Right ventricle myocardium superior (tissue), 1 donor: ENCODE data around the gene CXCL13. TPM values are rescaled to one million over a fixed set of nuclear protein-coding genes. Genes with fewer than 3 reads are reported as not detected.
"Not testable (repeated sequence)": the region's sequence is repeated elsewhere in the genome, so short reads cannot be mapped to it uniquely, and the experiment has no call there.

Source experiments
- ATAC-seq: fragments of 200-7000 bp; cut with Tn5 transposase; one replicate; pipeline ENCODE4 v1.9.1; 2020; ENCODE audit warnings: mild to moderate bottlenecking; ENCODE audit not compliant: poor library complexity
- DNase-seq: peaks from one replicate; pipeline ENCODE4 v3.0.0-alpha.2; 2020
- intact Hi-C: fragments of 100-400 bp; cut with DNase I; formaldehyde crosslinking; loops from one replicate; pipeline ENCODE4 v1.11.2; 2022
- total RNA-seq: library from RNA; stranded (reverse); fragmentation: NEBNext Ultra II Directional; extraction: Animal tissue kit (Norgen Biotek cat#: 25700); gene quantifications from one replicate; pipeline ENCODE4 v1.2.1, GENCODE V29; 2021
- donor health status: DM: no; HTN: yes; CAD: no; lungs with severe emphysema.

Gene CXCL13
- total RNA-seq, 1 donor from 2014 or later = not detected

DNA sequence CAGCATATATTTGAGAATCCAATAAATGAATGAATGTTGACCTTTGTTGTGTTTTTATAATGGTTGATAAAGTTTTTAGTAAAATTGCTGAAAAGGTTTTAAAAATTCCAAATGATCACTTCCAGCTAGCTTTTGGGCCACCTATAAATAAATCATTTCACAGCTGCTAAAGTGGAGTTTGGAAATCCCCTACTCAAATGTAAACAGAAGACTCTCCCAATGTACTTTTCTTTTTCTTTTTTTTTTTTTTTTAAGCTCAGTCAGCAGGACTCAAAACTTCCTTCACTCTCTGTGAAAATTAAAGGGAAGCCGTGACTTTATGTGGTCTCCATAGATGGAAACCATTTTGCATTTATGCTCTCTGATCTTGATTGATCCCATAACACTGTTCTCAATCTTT is 45.2 kb downstream of the CXCL13 start:
- DNase-seq (no peak), ATAC-seq (no peak)
- intact Hi-C loops = no loop called here

- intact Hi-C loops = no loop called here
- no peak for ATAC-seq
- DNase-seq = no peak
These were observed 46.2 kb downstream of the CXCL13 start for GRCh38 chr4:77651820-77652219.

GRCh38 chr4:77652237-77652897 is 46.7 kb downstream of the CXCL13 start:
- no peak for DNase-seq
- intact Hi-C loops = no loop called here
- ATAC-seq = no peak

DNA sequence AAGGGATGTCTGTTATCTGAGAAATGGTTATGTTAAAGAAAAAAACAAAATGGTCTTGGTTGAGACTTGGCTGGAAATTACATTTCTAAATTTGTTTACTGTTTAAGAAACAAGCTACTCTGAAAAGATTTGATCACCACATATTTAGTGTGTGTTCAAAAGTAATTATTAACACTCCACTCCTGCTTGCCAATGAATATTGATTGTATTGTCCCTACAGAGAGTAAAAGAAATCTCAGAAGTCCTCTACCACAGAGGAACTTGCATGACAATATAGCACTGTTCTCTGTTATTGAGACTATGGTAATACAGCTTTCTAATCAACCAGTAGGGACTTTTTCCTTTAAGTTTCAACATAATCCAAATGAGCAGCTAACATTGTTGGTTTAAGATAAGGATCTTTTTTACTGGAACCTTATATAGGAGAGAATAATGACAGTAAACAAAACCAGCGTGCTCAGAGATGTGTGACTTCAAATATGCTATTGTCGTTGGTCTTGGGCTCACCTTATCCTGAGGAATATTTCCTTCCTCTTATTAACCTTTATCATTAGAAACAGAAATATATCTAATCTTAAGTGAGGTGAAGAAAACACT is 47.6 kb downstream of the CXCL13 start:
- DNase-seq (no peak), ATAC-seq (no peak)
- intact Hi-C loops = no loop called here

GRCh38 chr4:77660318-77660717 is 54.7 kb downstream of the CXCL13 start:
- ATAC-seq, intact Hi-C loops, DNase-seq: not testable (repeated sequence)

Other genes with a start within 250 kb of the CXCL13 start
- gene CNOT6L, start 213.5 kb downstream of the CXCL13 start, total RNA-seq = 19.3 TPM